Endothelial cell of umbilical vein (primary cell): Measurements from ENCODE around the gene CCHCR1.

Experiments used
- CTCF ChIP-seq, 2 donors: IDR thresholded peaks; 1 replicate in 1 of 2; 2 replicates in 1 of 2; pipeline ENCODE4 v1.5.1; 2011; ENCODE audit warnings: low read length in 2 of 2, mild to moderate bottlenecking in 2 of 2, moderate library complexity in 2 of 2, control low read depth in 1 of 2, inconsistent platforms in 1 of 2, low read depth in 1 of 2; ENCODE audit not compliant: insufficient read depth in 1 of 2; ENCODE audit errors: extremely low read depth in 1 of 2
- EZH2 ChIP-seq: IDR thresholded peaks from 2 replicates; pipeline ENCODE4 v1.6.1; 2012; ENCODE audit warnings: borderline replicate concordance, low read depth, mild to moderate bottlenecking, moderate library complexity, low read length, inconsistent platforms; ENCODE audit not compliant: severe bottlenecking
- FOS ChIP-seq: IDR thresholded peaks from 2 replicates; pipeline ENCODE4 v1.6.1; 2011; ENCODE audit warnings: mild to moderate bottlenecking, low read length, moderate library complexity, borderline replicate concordance; ENCODE audit not compliant: insufficient read depth
- JUN ChIP-seq: IDR thresholded peaks from 2 replicates; pipeline ENCODE4 v1.6.1; 2011; ENCODE audit warnings: borderline replicate concordance, low read depth; ENCODE audit not compliant: insufficient read length, insufficient read depth
- MYC ChIP-seq: IDR thresholded peaks from one replicate; pipeline ENCODE4 v1.6.1; 2011; ENCODE audit warnings: mild to moderate bottlenecking, low read depth, low read length
- POLR2A ChIP-seq: IDR thresholded peaks from 2 replicates; pipeline ENCODE4 v1.6.1; 2012; ENCODE audit warnings: low read depth, mild to moderate bottlenecking, control low read depth, low read length
- POLR2AphosphoS5 ChIP-seq: IDR thresholded peaks from 2 replicates; pipeline ENCODE4 v1.6.1; 2012; ENCODE audit warnings: low read depth, mild to moderate bottlenecking, control low read depth, low read length, moderate library complexity; ENCODE audit not compliant: insufficient read depth
- TF ChIP-seq, protein P1 (sequence below): IDR thresholded peaks from 2 replicates; pipeline ENCODE4 v1.6.1; 2011; ENCODE audit not compliant: insufficient read depth, insufficient read length

GRCh38 chr6:31111712-31112111 lies 45.9 kb downstream of the CCHCR1 start:
- no peak for TF ChIP-seq FOS
- no peak for TF ChIP-seq CTCF (IDR thresholded peaks at IDR 0.05; ENCODE audit: extremely low read depth in 1 of 2, insufficient read depth in 1 of 2, low read depth in 1 of 2, low read length in 2 of 2)
- TF ChIP-seq POLR2AphosphoS5 = no peak
- no peak for TF ChIP-seq POLR2A
- TF ChIP-seq MYC = no peak
- TF ChIP-seq, protein P1, sequence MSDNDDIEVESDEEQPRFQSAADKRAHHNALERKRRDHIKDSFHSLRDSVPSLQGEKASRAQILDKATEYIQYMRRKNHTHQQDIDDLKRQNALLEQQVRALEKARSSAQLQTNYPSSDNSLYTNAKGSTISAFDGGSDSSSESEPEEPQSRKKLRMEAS = no peak
- no peak for TF ChIP-seq JUN
- no peak for TF ChIP-seq EZH2
